SK-N-DZ (cell line): Measurements from ENCODE around the gene TMEM126B.
A peak's percentile ranks its signal among the peaks of the same experiment; 100 is the strongest.
"Not testable (repeated sequence)": the region's sequence is repeated elsewhere in the genome, so short reads cannot be mapped to it uniquely, and the experiment has no call there.

Source experiments
- DNase-seq: peaks from one replicate; pipeline ENCODE4 v3.0.0-alpha.2; 2015; ENCODE audit warnings: low spot score

The TMEM126B gene

GRCh38 chr11:85647604-85648299 lies 19.4 kb downstream of the TMEM126B start, which contains the start of gene TMEM126A:
Gene TMEM126A, plus strand, starts transcription at chr11:85647967. Its CDS starts 2,289 bp downstream, at chr11:85650256.
- peak; percentile 91 for DNase-seq

DNA sequence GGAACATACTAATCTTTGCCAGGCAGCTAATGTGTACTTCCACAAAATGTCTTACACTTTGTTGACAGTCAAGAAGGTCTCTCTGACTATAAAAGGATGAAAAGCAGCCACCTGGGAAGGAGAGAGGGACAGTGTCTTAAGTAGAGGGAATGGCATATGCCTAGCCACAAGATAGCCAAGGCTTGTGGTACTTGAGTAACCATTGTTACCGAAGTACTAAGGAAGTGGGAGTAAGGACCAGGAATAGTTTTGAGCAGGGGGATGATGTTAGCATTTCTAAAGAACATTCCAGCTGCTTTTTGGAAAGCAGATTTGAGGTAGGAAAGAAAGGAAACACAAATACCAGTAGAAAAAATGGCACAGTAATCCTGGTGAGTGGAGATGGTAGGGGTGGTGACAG lies 22.7 kb downstream of the TMEM126B start:
- no peak for DNase-seq

DNA sequence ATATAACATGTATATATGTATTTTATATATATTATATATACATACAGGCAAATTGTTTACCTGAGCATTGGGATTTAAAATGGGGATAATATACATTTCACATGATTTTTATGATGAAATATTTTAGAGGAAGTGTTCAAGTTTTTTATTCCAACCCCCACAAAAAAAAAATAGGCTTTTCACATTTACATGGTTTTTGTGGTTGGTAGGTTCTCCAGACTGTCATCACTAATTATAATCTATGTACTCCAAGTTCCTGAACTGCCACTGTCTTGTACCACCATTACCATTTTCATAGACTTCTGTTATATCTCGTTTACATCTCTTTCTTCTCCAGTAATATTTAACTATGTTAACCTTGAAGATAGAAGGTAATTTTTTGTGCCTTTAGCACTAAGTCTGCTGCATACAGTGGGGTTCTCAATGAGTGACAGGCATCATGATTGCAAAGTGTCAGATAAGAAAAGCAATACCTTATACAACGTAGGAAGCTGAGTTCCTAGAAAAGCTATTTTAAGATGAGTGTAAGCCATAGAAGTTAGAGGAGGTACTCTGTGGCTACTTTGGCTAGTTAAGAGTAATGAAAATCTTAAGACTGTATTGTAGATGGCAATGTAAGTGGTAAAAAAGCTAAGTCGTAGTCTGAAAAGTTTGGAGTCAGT lies 24.5 kb downstream of the TMEM126B start:
- no peak for DNase-seq

DNA sequence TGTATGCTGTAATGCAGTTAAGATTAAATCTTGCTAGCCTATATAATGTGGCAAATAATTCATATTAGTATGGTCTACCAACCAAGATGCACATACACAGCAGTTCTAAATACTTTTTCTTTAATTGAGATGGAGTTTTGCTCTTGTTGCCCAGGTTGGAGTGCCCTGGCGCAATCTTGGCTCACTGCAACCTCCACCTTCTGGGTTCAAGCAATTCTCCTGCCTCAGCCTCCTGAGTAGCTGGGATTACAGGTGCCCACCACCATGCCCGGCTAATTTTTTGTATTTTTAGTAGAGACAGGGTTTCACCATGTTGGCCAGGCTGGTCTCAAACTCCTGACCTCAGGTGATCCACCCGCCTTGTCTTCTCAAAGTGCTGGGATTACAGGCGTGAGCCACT lies 25.9 kb downstream of the TMEM126B start:
- not testable (repeated sequence) for DNase-seq

DNA sequence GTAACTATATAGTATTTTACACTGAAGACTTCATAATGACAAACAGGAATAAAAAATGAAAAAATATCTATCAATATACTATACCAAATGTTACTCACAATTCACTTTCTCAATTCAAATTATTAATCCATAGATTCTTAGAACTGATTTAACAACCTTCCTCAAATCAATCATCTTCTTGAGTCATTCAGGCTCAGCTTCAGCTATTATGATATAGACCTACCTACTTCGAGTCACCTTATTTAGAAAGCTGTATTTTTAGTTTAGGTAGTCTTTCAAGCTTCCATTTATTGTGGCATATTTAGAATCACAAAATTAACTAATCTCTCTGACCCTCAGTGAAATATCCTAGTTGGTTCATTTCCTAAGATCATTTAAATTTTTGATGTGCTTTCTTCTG lies 28.4 kb downstream of the TMEM126B start:
- no peak for DNase-seq

GRCh38 chr11:85658180-85658579 lies 29.8 kb downstream of the TMEM126B start:
- no peak for DNase-seq

- DNase-seq: no peak
These were observed 33.7 kb downstream of the TMEM126B start for GRCh38 chr11:85661972-85662664.

- no peak for DNase-seq
These were observed 34.8 kb downstream of the TMEM126B start for GRCh38 chr11:85663080-85663752.

GRCh38 chr11:85663753-85664614 lies 35.6 kb downstream of the TMEM126B start:
- DNase-seq: peak; percentile 78

DNA sequence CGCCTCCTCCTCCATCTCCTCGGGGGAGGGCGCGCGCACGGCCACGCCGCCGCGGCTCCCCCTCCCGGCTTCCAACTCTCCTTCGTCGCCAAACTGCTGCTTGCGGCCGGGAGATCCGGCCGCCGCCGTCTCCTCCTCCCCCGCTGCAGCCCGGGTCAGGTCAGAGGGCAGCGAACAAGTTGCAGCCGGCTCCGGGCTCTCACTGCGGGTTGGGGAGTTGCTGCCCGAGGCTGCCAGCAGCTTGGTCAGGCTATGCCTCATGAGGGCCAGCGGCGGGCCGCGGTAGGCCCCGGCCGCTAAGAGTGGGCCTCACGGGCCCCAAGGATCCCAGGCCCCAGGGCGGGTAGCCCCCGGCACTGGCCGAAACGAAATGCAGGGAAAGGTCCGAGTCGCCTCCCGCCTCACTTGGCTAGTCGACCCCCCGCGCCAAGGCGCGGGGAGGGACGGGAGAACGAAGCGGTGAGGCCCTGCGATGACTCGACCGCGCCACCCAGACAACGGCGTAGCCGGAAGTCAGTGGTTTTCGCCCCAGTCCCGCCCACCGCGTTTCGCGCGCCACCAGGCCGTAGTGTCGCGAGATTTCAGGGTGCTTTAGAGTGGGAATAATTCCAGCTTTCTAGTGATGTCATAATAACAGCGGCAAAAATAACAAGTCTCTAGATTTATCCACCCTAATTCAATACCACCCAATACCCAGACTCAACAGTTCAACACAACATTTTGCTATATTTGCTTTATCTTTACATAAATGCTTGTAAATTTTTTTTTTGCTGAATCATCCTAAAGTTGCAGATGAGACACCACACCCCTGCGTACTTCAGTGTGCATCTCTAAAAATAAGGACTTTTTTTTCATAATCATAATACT lies 36.5 kb downstream of the TMEM126B start, which contains the start of gene CREBZF:
Gene CREBZF (minus strand): TSS at position 515 of the 867 bp plus-strand sequence. CDS start 254 bp downstream, at position 261.
- peak; percentile 95 for DNase-seq

GRCh38 chr11:85665733-85666132 lies 37.3 kb downstream of the TMEM126B start:
- DNase-seq: no peak

DNA sequence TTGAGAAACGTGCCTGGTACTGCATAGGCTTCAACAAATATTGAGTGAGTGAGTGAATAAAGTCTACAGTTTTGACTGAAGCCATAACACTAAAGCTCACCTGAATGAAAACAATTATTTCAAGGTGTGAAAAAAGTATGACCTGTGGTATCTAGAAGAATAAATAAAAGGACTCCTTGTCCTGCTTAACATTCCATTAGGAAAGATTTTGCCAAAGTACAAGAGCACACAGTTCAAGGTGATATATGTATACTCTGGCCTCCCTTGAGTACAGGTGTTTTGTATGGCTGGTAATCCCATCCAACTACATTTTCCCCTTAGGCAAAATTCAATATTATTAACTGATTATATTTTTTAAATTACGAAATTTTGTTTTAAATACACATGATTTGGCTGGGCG lies 38.3 kb downstream of the TMEM126B start:
- no peak for DNase-seq

GRCh38 chr11:85668157-85668556 lies 39.8 kb downstream of the TMEM126B start:
- DNase-seq: no peak

- DNase-seq: not testable (repeated sequence)
These were observed 42.7 kb downstream of the TMEM126B start for GRCh38 chr11:85670949-85671663.

GRCh38 chr11:85672105-85672902 lies 43.9 kb downstream of the TMEM126B start:
- no peak for DNase-seq

DNA sequence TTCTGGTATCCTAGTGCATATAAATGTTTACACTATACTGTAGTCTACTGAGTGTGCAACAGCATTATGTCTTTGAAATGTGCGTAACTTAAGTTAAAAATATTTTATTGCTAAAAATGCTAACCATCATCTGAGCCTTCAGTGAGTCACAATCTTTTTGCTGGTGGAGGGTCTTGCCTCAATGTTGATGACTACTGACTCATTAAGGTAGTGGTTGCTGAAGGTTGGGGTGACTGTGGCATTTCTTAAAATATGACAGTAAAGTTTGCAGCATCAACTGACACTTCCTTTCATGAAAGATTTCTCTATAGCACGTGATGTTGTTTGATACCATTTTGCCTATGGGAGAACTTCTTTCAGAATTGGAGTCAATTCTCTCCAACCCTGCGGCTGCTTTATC lies 45.0 kb downstream of the TMEM126B start:
- no peak for DNase-seq

GRCh38 chr11:85679576-85679975 lies 51.2 kb downstream of the TMEM126B start:
- no peak for DNase-seq

DNA sequence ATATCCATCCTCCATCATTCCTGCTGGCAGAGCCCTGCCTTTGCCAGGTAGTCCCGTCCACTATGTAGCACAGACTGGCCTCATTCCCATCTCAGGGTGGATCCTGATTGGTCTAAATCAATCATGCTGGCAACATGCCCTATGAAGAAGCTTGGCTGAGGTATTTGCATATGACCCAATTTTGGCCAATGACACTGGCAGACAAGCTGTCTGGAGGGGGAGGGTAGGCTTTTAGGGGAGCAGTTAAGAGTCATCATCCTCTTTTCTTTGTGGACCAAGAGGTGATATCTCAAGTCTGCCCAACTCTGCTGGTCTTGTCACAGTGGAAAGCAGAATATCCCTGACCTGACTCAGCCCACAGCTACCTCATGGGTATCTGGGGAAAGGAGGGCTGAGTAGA lies 52.5 kb downstream of the TMEM126B start:
- DNase-seq: peak; percentile 97
